HCT116 (cell line): ENCODE measurements around the gene NEK8. TPM values are rescaled to one million over a fixed set of nuclear protein-coding genes. Genes with fewer than 3 reads are reported as not detected.
A peak's percentile ranks its signal among the peaks of the same experiment; 100 is the strongest.

Experiments
- ATAC-seq: fragments of 200-7000 bp; cut with Tn5 transposase; 2 replicates; pipeline ENCODE4 v1.9.1; 2020; ENCODE audit warnings: mild to moderate bottlenecking, moderate library complexity
- BruUV-seq: library from RNA; stranded (reverse); fragments of 400-500 nt; replicated peaks from 2 replicates; lab custom pipeline; 2021; lab: Mats Ljungman, UMichigan
- CTCF ChIA-PET: fragments of 300-600 bp; sonication (Branson Sonifier 250); formaldehyde crosslinking; loops from one replicate; lab custom pipeline; 2021; ENCODE audit warnings: antibody characterized with exemption; lab: Charles Lee
- POLR2A ChIA-PET: fragments of 300-600, 350-600 bp; sonication (Branson Sonifier 250); formaldehyde crosslinking; loops from one replicate; lab custom pipeline; 2021; ENCODE audit warnings: antibody characterized with exemption; lab: Charles Lee
- RAD21 ChIA-PET, 2 experiments: fragments of 300-600 bp; sonication (Branson Sonifier 250); formaldehyde crosslinking; loops; one replicate each; lab custom pipeline; 2023; ENCODE audit warnings: low total read pairs in 2 of 2; ENCODE audit not compliant: uncharacterized antibody in 2 of 2, unreplicated experiment in 2 of 2, low non-redundant PET in 1 of 2; lab: Charles Lee
- DNase-seq: peaks from one replicate; pipeline ENCODE4 v3.0.0-alpha.2; 2010; ENCODE audit warnings: low read depth, low spot score
- H2AFZ ChIP-seq: fragments of 200-600 bp; shearing (Covaris generic), sonication (generic); 2 replicates; pipeline ENCODE4 v1.6.1; 2017; ENCODE audit warnings: low read depth, mixed run types, mixed read lengths, antibody characterized with exemption, low read length; ENCODE audit not compliant: poor library complexity, severe bottlenecking
- H3K27ac ChIP-seq: 2 replicates; pipeline ENCODE4 v1.5.1; 2012; ENCODE audit warnings: low read depth, low read length
- H3K27me3 ChIP-seq: fragments of 200-600 bp; sonication (generic); 2 replicates; pipeline ENCODE4 v1.6.1; 2016; ENCODE audit warnings: mixed run types, low read length, mixed read lengths; ENCODE audit not compliant: insufficient read depth
- H3K36me3 ChIP-seq, 2 experiments: fragments of 200-500 bp in 1 of 2; fragments of 200-600 bp in 1 of 2; sonication (Bioruptor generic) in 1 of 2; sonication (generic) in 1 of 2; 2 replicates each; pipeline versions ENCODE4 v1.5.1 to v1.6.1; 2014 to 2016; ENCODE audit warnings: low read length in 2 of 2, inconsistent platforms in 1 of 2, mixed read lengths in 1 of 2, mixed run types in 1 of 2; ENCODE audit not compliant: insufficient read depth in 2 of 2, control insufficient read depth in 1 of 2
- H3K4me1 ChIP-seq, 2 experiments: fragments of 200-600 bp in 1 of 2; sonication (generic) in 1 of 2; 2 replicates each; pipeline versions ENCODE4 v1.5.1 to v1.6.1; 2012 to 2017; ENCODE audit warnings: low read length in 2 of 2, inconsistent platforms in 1 of 2, mild to moderate bottlenecking in 1 of 2, mixed read lengths in 1 of 2, mixed run types in 1 of 2, moderate library complexity in 1 of 2; ENCODE audit not compliant: insufficient read depth in 2 of 2, control insufficient read depth in 1 of 2
- H3K4me2 ChIP-seq: fragments of 200-600 bp; sonication (generic); 2 replicates; pipeline ENCODE4 v1.6.1; 2017; ENCODE audit warnings: mixed run types, low read length, mixed read lengths
- H3K4me3 ChIP-seq, 2 experiments: fragments of 200-600 bp in 1 of 2; sonication (generic) in 1 of 2; replicated peaks in 1 of 2; 2 replicates each; pipeline ENCODE4 v1.5.1; 2011 to 2016; ENCODE audit warnings: low read length in 2 of 2, control low read depth in 1 of 2, low read depth in 1 of 2, mild to moderate bottlenecking in 1 of 2, mixed read lengths in 1 of 2, mixed run types in 1 of 2
- H3K79me2 ChIP-seq: fragments of 200-600 bp; sonication (generic); 2 replicates; pipeline ENCODE4 v1.6.1; 2017; ENCODE audit warnings: mild to moderate bottlenecking, mixed run types, low read length, moderate library complexity, mixed read lengths; ENCODE audit not compliant: insufficient read depth
- H3K9ac ChIP-seq: fragments of 200-600 bp; sonication (generic); 2 replicates; pipeline ENCODE4 v1.6.1; 2016; ENCODE audit warnings: low read length, mixed read lengths
- H3K9me2 ChIP-seq: fragments of 200-600 bp; sonication (generic), shearing (Covaris generic); 2 replicates; pipeline ENCODE4 v1.6.1; 2017; ENCODE audit warnings: mixed run types, mild to moderate bottlenecking, moderate library complexity; ENCODE audit not compliant: insufficient read depth
- H3K9me3 ChIP-seq, 2 experiments: fragments of 200-500 bp in 1 of 2; fragments of 200-600 bp in 1 of 2; sonication (Bioruptor generic) in 1 of 2; sonication (generic) in 1 of 2; 2 replicates each; pipeline ENCODE4 v1.6.1; 2014 to 2017; ENCODE audit warnings: low read length in 2 of 2, mixed read lengths in 2 of 2, inconsistent platforms in 1 of 2, low read depth in 1 of 2, mild to moderate bottlenecking in 1 of 2, mixed run types in 1 of 2, moderate library complexity in 1 of 2; ENCODE audit not compliant: control insufficient read depth in 1 of 2, insufficient read depth in 1 of 2
- H4K20me1 ChIP-seq: fragments of 200-600 bp; sonication (generic), shearing (Covaris generic); 2 replicates; pipeline ENCODE4 v1.6.1; 2017; ENCODE audit warnings: mixed run types, mild to moderate bottlenecking, moderate library complexity; ENCODE audit not compliant: insufficient read depth
- CEBPB ChIP-seq: IDR thresholded peaks from 2 replicates; pipeline ENCODE4 v1.6.1; 2012; ENCODE audit warnings: low read depth
- EGR1 ChIP-seq: IDR thresholded peaks from 2 replicates; pipeline ENCODE4 v1.6.1; 2012; ENCODE audit warnings: low read depth
- ELF1 ChIP-seq: IDR thresholded peaks from 2 replicates; pipeline ENCODE4 v1.6.1; 2012; ENCODE audit warnings: low read depth, borderline replicate concordance
- EZH2 ChIP-seq: fragments of 200-600 bp; sonication (generic); IDR thresholded peaks from 2 replicates; pipeline ENCODE4 v1.6.1; 2017; ENCODE audit warnings: antibody characterized with exemption, mixed run types
- EZH2phosphoT487 ChIP-seq: fragments of 200-600 bp; IDR thresholded peaks from 2 replicates; pipeline ENCODE4 v1.6.1; 2018; ENCODE audit warnings: antibody characterized with exemption, borderline replicate concordance
- FOSL1 ChIP-seq: IDR thresholded peaks from 2 replicates; pipeline ENCODE4 v1.6.1; 2012; ENCODE audit warnings: low read depth
- JUND ChIP-seq: IDR thresholded peaks from 2 replicates; pipeline ENCODE4 v1.6.1; 2012
- MAX ChIP-seq: IDR thresholded peaks from 2 replicates; pipeline ENCODE4 v1.6.1; 2012
- POLR2AphosphoS5 ChIP-seq: IDR thresholded peaks from 2 replicates; pipeline ENCODE4 v1.6.1; 2011; ENCODE audit warnings: mild to moderate bottlenecking, low read depth, low read length, moderate library complexity
- RAD21 ChIP-seq: IDR thresholded peaks from 2 replicates; pipeline ENCODE4 v1.6.1; 2012; ENCODE audit warnings: low read depth, mild to moderate bottlenecking
- SIN3A ChIP-seq: IDR thresholded peaks from 2 replicates; pipeline ENCODE4 v1.6.1; 2012; ENCODE audit warnings: low read depth
- SP1 ChIP-seq: IDR thresholded peaks from 2 replicates; pipeline ENCODE4 v1.6.1; 2012; ENCODE audit warnings: low read depth
- SRF ChIP-seq: IDR thresholded peaks from 2 replicates; pipeline ENCODE4 v1.6.1; 2012; ENCODE audit warnings: low read depth
- YY1 ChIP-seq: IDR thresholded peaks from 2 replicates; pipeline ENCODE4 v1.6.1; 2011; ENCODE audit warnings: low read length, low read depth, moderate library complexity, mild to moderate bottlenecking; ENCODE audit not compliant: insufficient replicate concordance; ENCODE audit errors: extremely low read depth
- ZNF274 ChIP-seq: fragments of 200-500 bp; sonication (Bioruptor generic); IDR thresholded peaks from 2 replicates; pipeline ENCODE4 v1.6.1; 2014; ENCODE audit warnings: mild to moderate bottlenecking, low read depth, low read length, inconsistent platforms
- intact Hi-C: fragments of 100-400 bp; cut with micrococcal nuclease; formaldehyde crosslinking; loops from 2 replicates; pipeline ENCODE4 v1.10.0; 2022
- total RNA-seq: library from RNA; stranded (reverse); gene quantifications from one replicate; pipeline ENCODE4 v1.2.1, GENCODE V29; 2021; ENCODE audit not compliant: unreplicated experiment
- TF ChIP-seq, protein P1 (sequence below): IDR thresholded peaks from 2 replicates; pipeline ENCODE4 v1.6.1; 2012
- TF ChIP-seq, protein P2 (sequence below): IDR thresholded peaks from 2 replicates; pipeline ENCODE4 v1.6.1; 2012; ENCODE audit warnings: low read depth
- TF ChIP-seq, protein P3 (sequence below), 3 experiments: fragments of 200-600 bp in 1 of 3; sonication (generic) in 1 of 3; IDR thresholded peaks in 2 of 3; conservative IDR thresholded peaks in 1 of 3; 2 replicates each; pipeline ENCODE4 v1.5.1; 2012 to 2017; ENCODE audit warnings: low read depth in 2 of 3, low read length in 2 of 3, antibody characterized with exemption in 1 of 3, borderline replicate concordance in 1 of 3, control low read depth in 1 of 3, mild to moderate bottlenecking in 1 of 3, mixed read lengths in 1 of 3, mixed run types in 1 of 3, moderate library complexity in 1 of 3; ENCODE audit not compliant: insufficient read depth in 1 of 3

The NEK8 gene
- total RNA-seq, 1 experiment from 2014 or later, result 7.0 TPM

DNA sequence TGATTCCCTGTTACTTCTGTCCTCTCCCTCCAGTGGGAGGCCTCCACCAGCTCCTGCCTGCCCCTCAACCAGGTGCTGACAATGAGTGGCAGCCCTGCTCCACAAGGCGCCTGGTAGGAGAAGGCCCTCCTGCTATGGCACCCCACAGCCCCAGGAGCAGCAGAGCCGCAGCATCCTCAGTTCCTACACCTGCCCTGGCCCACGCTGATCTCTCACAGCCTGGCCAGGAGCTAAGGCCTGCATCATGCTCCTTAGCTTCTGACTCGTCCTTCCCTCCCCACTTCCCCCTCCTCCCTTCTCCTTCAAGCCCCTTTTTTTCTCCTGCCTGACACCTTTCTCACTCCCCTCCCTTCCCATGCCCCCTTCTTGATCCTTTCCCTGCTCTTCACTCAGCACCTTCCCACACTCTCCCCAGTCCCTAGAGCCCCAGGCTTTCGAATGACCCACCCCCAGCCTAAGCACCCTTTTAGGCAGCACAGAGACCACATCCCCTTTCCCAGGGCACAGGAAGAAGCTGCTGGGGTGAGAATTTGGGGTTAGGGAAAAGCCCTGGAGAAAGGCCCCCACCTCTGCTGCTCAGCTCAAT, 23.4 kb upstream of the NEK8 start (continued):
- TF ChIP-seq FOSL1, result no peak

GRCh38 chr17:28705728-28706334, 22.8 kb upstream of the NEK8 start:
- ChIA-PET RAD21 (no interaction called here), POLR2A (interaction anchor here (1.6 kb wide), 1 partner anchor 14 kb away, joined by 3 read pairs; the partner anchor contains the start of gene RPL23A)
- TF ChIP-seq MAX (no peak), SP1 (no peak), FOSL1 (no peak), POLR2AphosphoS5 (no peak), EGR1 (no peak), JUND (no peak), EZH2phosphoT487 (no peak), RAD21 (no peak), ZNF274 (no peak), EZH2 (no peak), SIN3A (no peak), SRF (no peak), ELF1 (no peak), CEBPB (no peak), YY1 (no peak)
- TF ChIP-seq, protein P1, sequence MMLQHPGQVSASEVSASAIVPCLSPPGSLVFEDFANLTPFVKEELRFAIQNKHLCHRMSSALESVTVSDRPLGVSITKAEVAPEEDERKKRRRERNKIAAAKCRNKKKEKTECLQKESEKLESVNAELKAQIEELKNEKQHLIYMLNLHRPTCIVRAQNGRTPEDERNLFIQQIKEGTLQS, result no peak
- TF ChIP-seq, protein P2, sequence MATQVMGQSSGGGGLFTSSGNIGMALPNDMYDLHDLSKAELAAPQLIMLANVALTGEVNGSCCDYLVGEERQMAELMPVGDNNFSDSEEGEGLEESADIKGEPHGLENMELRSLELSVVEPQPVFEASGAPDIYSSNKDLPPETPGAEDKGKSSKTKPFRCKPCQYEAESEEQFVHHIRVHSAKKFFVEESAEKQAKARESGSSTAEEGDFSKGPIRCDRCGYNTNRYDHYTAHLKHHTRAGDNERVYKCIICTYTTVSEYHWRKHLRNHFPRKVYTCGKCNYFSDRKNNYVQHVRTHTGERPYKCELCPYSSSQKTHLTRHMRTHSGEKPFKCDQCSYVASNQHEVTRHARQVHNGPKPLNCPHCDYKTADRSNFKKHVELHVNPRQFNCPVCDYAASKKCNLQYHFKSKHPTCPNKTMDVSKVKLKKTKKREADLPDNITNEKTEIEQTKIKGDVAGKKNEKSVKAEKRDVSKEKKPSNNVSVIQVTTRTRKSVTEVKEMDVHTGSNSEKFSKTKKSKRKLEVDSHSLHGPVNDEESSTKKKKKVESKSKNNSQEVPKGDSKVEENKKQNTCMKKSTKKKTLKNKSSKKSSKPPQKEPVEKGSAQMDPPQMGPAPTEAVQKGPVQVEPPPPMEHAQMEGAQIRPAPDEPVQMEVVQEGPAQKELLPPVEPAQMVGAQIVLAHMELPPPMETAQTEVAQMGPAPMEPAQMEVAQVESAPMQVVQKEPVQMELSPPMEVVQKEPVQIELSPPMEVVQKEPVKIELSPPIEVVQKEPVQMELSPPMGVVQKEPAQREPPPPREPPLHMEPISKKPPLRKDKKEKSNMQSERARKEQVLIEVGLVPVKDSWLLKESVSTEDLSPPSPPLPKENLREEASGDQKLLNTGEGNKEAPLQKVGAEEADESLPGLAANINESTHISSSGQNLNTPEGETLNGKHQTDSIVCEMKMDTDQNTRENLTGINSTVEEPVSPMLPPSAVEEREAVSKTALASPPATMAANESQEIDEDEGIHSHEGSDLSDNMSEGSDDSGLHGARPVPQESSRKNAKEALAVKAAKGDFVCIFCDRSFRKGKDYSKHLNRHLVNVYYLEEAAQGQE, result no peak
- TF ChIP-seq, protein P3, sequence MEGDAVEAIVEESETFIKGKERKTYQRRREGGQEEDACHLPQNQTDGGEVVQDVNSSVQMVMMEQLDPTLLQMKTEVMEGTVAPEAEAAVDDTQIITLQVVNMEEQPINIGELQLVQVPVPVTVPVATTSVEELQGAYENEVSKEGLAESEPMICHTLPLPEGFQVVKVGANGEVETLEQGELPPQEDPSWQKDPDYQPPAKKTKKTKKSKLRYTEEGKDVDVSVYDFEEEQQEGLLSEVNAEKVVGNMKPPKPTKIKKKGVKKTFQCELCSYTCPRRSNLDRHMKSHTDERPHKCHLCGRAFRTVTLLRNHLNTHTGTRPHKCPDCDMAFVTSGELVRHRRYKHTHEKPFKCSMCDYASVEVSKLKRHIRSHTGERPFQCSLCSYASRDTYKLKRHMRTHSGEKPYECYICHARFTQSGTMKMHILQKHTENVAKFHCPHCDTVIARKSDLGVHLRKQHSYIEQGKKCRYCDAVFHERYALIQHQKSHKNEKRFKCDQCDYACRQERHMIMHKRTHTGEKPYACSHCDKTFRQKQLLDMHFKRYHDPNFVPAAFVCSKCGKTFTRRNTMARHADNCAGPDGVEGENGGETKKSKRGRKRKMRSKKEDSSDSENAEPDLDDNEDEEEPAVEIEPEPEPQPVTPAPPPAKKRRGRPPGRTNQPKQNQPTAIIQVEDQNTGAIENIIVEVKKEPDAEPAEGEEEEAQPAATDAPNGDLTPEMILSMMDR (IDR thresholded peaks at IDR 0.05 in 2 of 3, conservative IDR thresholded peaks at IDR 0.05 in 1 of 3; ENCODE audit: borderline replicate concordance in 1 of 3, insufficient read depth in 1 of 3, low read depth in 2 of 3, low read length in 2 of 3), result no peak

More at GRCh38 chr17:28705728-28706334, 22.8 kb upstream of the NEK8 start:
- ATAC-seq (no peak), DNase-seq (no peak)
- Histone ChIP-seq H3K4me1 (peaks cover 4 to 6% of the 10 kb centered on the region in 2 experiments; a peak in 2 of 4 replicates), H3K36me3 (peaks cover 10% of the 10 kb centered on the region in 2 experiments; a peak in 3 of 4 replicates), H3K9me2 (no peaks in the 10 kb centered on the region), H3K9ac (no peak overlapping the region), H3K4me3 (no peak overlapping the region), H3K4me2 (no peak overlapping the region), H3K27ac (no peak overlapping the region), H3K9me3 (no peaks in the 10 kb centered on the region), H3K27me3 (no peaks in the 10 kb centered on the region), H3K79me2 (no peaks in the 10 kb centered on the region), H2AFZ (no peak overlapping the region), H4K20me1 (no peaks in the 10 kb centered on the region)
- intact Hi-C loops, result no loop called here
- CTCF ChIA-PET, result interaction anchor here (0.6 kb wide), 2 partner anchors 35 to 45 kb away, joined by 3 read pairs; no protein-coding TSS in a partner anchor
- TSS peak; percentile 5 for BruUV-seq
